GM12878 (cell line): ENCODE results near the gene INSIG1. TPM values are rescaled to one million over a fixed set of nuclear protein-coding genes. Genes with fewer than 3 reads are reported as not detected.

Source experiments
- CBFB ChIP-seq: IDR thresholded peaks from 2 replicates; pipeline ENCODE4 v1.6.1; 2016; ENCODE audit warnings: antibody characterized with exemption, low read depth
- CREB1 ChIP-seq: IDR thresholded peaks from 2 replicates; pipeline ENCODE4 v1.6.1; 2012; ENCODE audit warnings: low read depth, mild to moderate bottlenecking, inconsistent platforms
- EED ChIP-seq: sonication (generic); IDR thresholded peaks from 2 replicates; pipeline ENCODE4 v1.6.1; 2016; ENCODE audit warnings: antibody characterized with exemption, low read depth
- GABPA ChIP-seq: IDR thresholded peaks from 2 replicates; pipeline ENCODE4 v1.6.1; 2014; ENCODE audit warnings: antibody characterized with exemption, low read depth, mild to moderate bottlenecking, inconsistent platforms
- MEF2B ChIP-seq: fragments of 450-650 bp; IDR thresholded peaks from 2 replicates; pipeline ENCODE4 v1.6.1; 2018; ENCODE audit warnings: mild to moderate bottlenecking, moderate library complexity; ENCODE audit not compliant: partially characterized antibody, poor library complexity, severe bottlenecking
- POLR2A ChIP-seq: IDR thresholded peaks from 2 replicates; pipeline ENCODE4 v1.6.1; 2011; ENCODE audit warnings: low read depth, mild to moderate bottlenecking, low read length
- ZNF217 ChIP-seq: fragments of 450-650 bp; IDR thresholded peaks from 2 replicates; pipeline ENCODE4 v1.6.1; 2017; ENCODE audit warnings: antibody characterized with exemption, mild to moderate bottlenecking
- ZNF274 ChIP-seq: IDR thresholded peaks from one replicate; pipeline ENCODE4 v1.8.0; 2011; ENCODE audit not compliant: insufficient read length, insufficient read depth
- ZZZ3 ChIP-seq: IDR thresholded peaks from 2 replicates; pipeline ENCODE4 v1.6.1; 2011; ENCODE audit warnings: low read depth; ENCODE audit not compliant: control insufficient read depth, insufficient read length
- polyA plus RNA-seq, 11 experiments: library from polyadenylated mRNA; depleted of rRNA in 4 of 11; unstranded in 6 of 11; stranded (reverse) in 5 of 11; fragments of >200 nt; fragmentation: Nextera tagmentation in 4 of 11; fragmentation: Illumina TruSeq in 1 of 11; extraction: Ambion mirVana in 4 of 11; extraction: Trizol in 1 of 11; gene quantifications; 1 replicate in 1 of 11; 2 replicates in 10 of 11; pipeline versions ENCODE4 v1.2.1 to v1.2.3, GENCODE V29; 2011 to 2016; ENCODE audit warnings: inconsistent platforms in 2 of 11, missing spikeins in 2 of 11, low read depth in 1 of 11
- total RNA-seq, 4 experiments: library from RNA; depleted of rRNA in 3 of 4; stranded (reverse); fragments of >200 nt in 3 of 4; fragmentation: Illumina TruSeq in 1 of 4; extraction: Trizol in 1 of 4; gene quantifications; 2 replicates each; pipeline versions ENCODE4 v1.2.1 to v1.2.3, GENCODE V29; 2013 to 2021
- TF ChIP-seq, protein P1 (sequence below): IDR thresholded peaks from 2 replicates; pipeline ENCODE4 v1.6.1; 2011; ENCODE audit warnings: borderline replicate concordance, low read depth, mild to moderate bottlenecking, moderate library complexity, low read length; ENCODE audit not compliant: insufficient read depth, poor library complexity, severe bottlenecking
- TF ChIP-seq, protein P2 (sequence below), 3 experiments: IDR thresholded peaks in 2 of 3; conservative IDR thresholded peaks in 1 of 3; 2 replicates each; pipeline ENCODE4 v1.5.1; 2011; ENCODE audit warnings: low read depth in 3 of 3, low read length in 3 of 3, mild to moderate bottlenecking in 3 of 3, control low read depth in 2 of 3, moderate library complexity in 2 of 3, inconsistent platforms in 1 of 3, mixed read lengths in 1 of 3; ENCODE audit not compliant: control insufficient read depth in 2 of 3, insufficient read depth in 1 of 3; ENCODE audit errors: extremely low read depth in 1 of 3
- TF ChIP-seq, protein P3 (sequence below): fragments of 450-650 bp; IDR thresholded peaks from 2 replicates; pipeline ENCODE4 v1.6.1; 2017; ENCODE audit warnings: low read depth, mild to moderate bottlenecking, moderate library complexity
- TF ChIP-seq, protein P4 (sequence below): IDR thresholded peaks from 2 replicates; pipeline ENCODE4 v1.6.1; 2012; ENCODE audit warnings: mild to moderate bottlenecking, low read depth, low read length
- TF ChIP-seq, protein P5 (sequence below): fragments of 450-650 bp; formaldehyde crosslinking; IDR thresholded peaks from 2 replicates; pipeline ENCODE4 v1.5.0; 2022; ENCODE audit warnings: mild to moderate bottlenecking, missing genetic modification characterization

Gene INSIG1
- total and polyA plus RNA-seq, 10 of the 15 experiments (the other 5 are each of a cell fraction or from before 2014, with no cell fraction given) = 29.6 to 168 (median 91.1) TPM

DNA sequence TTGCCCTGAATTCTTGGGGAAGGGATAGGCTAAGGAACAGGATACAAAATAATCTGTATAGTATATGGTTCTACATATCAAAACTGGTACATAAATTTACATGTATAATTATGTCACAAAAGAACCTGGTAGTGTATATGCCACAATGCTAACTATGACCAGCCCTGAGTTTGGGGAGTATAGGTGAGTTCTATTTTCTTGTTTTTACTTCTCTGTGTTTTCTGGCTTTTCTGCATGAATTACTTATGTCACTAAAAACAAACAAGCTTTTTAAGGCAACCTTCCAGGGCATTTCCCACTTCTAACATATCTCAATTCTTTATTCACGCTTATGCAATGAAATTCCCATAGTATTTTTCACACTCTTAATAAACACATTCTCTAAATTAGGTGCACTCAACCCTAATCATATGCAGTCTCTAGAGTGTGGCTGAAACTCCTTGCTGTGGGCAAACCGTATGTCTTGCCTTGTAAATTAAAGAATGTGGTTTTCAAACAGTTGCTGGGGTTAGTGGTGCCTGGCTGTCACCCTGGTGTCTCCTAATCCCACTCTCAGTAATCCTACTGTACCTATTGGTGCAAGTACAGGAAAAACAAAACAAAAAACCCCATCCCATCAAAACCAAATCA lies 14.0 kb upstream of the INSIG1 start (continued):
- TF ChIP-seq, protein P1, sequence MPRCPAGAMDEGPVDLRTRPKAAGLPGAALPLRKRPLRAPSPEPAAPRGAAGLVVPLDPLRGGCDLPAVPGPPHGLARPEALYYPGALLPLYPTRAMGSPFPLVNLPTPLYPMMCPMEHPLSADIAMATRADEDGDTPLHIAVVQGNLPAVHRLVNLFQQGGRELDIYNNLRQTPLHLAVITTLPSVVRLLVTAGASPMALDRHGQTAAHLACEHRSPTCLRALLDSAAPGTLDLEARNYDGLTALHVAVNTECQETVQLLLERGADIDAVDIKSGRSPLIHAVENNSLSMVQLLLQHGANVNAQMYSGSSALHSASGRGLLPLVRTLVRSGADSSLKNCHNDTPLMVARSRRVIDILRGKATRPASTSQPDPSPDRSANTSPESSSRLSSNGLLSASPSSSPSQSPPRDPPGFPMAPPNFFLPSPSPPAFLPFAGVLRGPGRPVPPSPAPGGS = no peak
- TF ChIP-seq GABPA (no peak), EED (0 out of 2 replicates have a peak, but pooled peaks have one; percentile 44), ZNF217 (no peak), ZNF274 (no peak), CREB1 (no peak), POLR2A (no peak), ZZZ3 (no peak), CBFB (peak; percentile 43; the same call in 1 of the 2 replicates), MEF2B (peak; percentile 48)
- TF ChIP-seq, protein P2, sequence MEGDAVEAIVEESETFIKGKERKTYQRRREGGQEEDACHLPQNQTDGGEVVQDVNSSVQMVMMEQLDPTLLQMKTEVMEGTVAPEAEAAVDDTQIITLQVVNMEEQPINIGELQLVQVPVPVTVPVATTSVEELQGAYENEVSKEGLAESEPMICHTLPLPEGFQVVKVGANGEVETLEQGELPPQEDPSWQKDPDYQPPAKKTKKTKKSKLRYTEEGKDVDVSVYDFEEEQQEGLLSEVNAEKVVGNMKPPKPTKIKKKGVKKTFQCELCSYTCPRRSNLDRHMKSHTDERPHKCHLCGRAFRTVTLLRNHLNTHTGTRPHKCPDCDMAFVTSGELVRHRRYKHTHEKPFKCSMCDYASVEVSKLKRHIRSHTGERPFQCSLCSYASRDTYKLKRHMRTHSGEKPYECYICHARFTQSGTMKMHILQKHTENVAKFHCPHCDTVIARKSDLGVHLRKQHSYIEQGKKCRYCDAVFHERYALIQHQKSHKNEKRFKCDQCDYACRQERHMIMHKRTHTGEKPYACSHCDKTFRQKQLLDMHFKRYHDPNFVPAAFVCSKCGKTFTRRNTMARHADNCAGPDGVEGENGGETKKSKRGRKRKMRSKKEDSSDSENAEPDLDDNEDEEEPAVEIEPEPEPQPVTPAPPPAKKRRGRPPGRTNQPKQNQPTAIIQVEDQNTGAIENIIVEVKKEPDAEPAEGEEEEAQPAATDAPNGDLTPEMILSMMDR (IDR thresholded peaks at IDR 0.05 in 2 of 3, conservative IDR thresholded peaks at IDR 0.05 in 1 of 3; ENCODE audit: control insufficient read depth in 2 of 3, extremely low read depth in 1 of 3, insufficient read depth in 1 of 3, low read depth in 3 of 3, low read length in 3 of 3) = no peak
- TF ChIP-seq, protein P3, sequence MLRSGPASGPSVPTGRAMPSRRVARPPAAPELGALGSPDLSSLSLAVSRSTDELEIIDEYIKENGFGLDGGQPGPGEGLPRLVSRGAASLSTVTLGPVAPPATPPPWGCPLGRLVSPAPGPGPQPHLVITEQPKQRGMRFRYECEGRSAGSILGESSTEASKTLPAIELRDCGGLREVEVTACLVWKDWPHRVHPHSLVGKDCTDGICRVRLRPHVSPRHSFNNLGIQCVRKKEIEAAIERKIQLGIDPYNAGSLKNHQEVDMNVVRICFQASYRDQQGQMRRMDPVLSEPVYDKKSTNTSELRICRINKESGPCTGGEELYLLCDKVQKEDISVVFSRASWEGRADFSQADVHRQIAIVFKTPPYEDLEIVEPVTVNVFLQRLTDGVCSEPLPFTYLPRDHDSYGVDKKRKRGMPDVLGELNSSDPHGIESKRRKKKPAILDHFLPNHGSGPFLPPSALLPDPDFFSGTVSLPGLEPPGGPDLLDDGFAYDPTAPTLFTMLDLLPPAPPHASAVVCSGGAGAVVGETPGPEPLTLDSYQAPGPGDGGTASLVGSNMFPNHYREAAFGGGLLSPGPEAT = peak; percentile 82
- TF ChIP-seq, protein P4, sequence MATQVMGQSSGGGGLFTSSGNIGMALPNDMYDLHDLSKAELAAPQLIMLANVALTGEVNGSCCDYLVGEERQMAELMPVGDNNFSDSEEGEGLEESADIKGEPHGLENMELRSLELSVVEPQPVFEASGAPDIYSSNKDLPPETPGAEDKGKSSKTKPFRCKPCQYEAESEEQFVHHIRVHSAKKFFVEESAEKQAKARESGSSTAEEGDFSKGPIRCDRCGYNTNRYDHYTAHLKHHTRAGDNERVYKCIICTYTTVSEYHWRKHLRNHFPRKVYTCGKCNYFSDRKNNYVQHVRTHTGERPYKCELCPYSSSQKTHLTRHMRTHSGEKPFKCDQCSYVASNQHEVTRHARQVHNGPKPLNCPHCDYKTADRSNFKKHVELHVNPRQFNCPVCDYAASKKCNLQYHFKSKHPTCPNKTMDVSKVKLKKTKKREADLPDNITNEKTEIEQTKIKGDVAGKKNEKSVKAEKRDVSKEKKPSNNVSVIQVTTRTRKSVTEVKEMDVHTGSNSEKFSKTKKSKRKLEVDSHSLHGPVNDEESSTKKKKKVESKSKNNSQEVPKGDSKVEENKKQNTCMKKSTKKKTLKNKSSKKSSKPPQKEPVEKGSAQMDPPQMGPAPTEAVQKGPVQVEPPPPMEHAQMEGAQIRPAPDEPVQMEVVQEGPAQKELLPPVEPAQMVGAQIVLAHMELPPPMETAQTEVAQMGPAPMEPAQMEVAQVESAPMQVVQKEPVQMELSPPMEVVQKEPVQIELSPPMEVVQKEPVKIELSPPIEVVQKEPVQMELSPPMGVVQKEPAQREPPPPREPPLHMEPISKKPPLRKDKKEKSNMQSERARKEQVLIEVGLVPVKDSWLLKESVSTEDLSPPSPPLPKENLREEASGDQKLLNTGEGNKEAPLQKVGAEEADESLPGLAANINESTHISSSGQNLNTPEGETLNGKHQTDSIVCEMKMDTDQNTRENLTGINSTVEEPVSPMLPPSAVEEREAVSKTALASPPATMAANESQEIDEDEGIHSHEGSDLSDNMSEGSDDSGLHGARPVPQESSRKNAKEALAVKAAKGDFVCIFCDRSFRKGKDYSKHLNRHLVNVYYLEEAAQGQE = no peak
- TF ChIP-seq, protein P5, sequence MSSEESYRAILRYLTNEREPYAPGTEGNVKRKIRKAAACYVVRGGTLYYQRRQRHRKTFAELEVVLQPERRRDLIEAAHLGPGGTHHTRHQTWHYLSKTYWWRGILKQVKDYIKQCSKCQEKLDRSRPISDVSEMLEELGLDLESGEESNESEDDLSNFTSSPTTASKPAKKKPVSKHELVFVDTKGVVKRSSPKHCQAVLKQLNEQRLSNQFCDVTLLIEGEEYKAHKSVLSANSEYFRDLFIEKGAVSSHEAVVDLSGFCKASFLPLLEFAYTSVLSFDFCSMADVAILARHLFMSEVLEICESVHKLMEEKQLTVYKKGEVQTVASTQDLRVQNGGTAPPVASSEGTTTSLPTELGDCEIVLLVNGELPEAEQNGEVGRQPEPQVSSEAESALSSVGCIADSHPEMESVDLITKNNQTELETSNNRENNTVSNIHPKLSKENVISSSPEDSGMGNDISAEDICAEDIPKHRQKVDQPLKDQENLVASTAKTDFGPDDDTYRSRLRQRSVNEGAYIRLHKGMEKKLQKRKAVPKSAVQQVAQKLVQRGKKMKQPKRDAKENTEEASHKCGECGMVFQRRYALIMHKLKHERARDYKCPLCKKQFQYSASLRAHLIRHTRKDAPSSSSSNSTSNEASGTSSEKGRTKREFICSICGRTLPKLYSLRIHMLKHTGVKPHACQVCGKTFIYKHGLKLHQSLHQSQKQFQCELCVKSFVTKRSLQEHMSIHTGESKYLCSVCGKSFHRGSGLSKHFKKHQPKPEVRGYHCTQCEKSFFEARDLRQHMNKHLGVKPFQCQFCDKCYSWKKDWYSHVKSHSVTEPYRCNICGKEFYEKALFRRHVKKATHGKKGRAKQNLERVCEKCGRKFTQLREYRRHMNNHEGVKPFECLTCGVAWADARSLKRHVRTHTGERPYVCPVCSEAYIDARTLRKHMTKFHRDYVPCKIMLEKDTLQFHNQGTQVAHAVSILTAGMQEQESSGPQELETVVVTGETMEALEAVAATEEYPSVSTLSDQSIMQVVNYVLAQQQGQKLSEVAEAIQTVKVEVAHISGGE (CRISPR knock-in tag) = no peak
